ENCODE measurements around the gene UTS2R.
"Not testable (repeated sequence)": the region's sequence is repeated elsewhere in the genome, so short reads cannot be mapped to it uniquely, and the experiment has no call there.

Gene UTS2R

DNA sequence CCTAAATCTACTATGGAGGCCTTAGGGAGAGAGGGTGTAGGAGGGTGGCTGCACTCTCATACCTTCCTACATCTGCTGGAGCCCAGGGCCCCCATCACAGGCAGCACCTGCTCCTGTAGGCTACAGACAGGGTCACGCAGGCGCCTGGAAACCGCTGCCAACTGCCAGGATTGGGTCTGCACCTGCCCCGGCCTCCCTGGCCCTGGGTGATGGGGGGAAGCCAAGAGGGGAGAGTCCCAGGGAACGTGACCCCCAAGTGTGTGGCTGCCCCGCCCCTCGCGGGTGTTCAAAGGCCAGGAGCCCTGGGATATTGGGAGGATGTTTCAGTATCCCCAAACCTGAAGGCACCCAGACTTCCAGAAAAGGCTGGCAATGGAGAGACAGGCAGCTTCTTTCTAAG is 18.1 kb upstream of the UTS2R start:
- in situ Hi-C loops (cut with MboI; ENCODE audit: low sequenced_read_pairs), result no loop called here

DNA sequence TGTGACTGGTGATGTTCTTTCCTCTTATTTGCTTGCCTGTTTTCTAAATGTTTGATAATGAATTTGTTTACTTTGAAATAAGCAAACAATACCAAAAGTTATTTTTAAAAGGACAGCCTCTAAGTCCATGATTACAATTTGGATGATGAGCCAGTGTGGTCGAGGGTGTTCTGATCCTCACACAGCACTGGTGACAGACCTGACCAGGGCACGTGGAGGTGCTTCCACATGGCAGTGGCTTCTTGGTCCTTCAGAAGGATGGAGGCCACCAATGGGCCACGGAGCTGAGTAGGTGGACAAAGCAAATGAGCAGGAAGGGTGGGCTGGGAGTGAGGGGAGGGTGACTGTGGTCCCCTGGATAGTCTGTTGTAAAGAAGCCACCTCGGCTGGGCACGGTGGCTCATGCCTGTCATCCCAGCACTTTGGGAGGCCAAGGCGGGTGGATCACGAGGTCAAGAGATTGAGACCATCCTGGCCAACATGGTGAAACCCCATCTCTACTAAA is 16.7 kb upstream of the UTS2R start:
- in situ Hi-C loops (cut with MboI; ENCODE audit: low sequenced_read_pairs), result no loop called here

DNA sequence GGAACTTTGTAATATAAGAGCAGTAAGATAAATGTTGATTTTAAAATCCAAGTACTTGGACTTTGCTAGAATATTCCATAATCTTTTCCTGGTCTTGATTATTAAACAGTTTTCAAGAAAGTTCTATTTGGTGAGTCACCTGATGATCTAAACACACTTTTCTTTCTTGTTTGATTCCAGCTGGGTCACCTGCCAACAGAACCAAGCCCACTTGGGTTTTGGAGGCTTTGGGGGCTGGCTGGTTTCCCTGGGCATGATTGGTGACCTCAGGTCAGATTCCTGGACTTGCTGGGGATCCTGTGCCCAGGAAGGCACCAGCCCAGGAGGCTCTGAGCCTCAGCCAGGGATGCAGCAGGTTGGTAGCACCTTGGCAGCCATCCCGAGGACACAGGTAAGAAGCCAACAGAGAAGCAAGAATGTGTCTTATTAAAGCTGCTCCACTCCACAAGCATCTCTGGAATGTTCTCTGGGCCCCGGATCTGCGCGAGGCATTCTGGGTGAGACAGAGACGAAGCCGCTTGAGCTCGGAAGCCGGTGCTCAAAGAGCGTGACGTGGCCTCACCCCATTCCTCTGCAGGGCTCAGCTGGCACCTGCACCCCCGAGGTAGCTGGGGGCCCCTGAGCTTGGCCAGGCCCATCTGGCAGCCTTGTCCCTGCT is 15.7 kb upstream of the UTS2R start:
- in situ Hi-C loops (cut with MboI; ENCODE audit: low sequenced_read_pairs), result no loop called here

DNA sequence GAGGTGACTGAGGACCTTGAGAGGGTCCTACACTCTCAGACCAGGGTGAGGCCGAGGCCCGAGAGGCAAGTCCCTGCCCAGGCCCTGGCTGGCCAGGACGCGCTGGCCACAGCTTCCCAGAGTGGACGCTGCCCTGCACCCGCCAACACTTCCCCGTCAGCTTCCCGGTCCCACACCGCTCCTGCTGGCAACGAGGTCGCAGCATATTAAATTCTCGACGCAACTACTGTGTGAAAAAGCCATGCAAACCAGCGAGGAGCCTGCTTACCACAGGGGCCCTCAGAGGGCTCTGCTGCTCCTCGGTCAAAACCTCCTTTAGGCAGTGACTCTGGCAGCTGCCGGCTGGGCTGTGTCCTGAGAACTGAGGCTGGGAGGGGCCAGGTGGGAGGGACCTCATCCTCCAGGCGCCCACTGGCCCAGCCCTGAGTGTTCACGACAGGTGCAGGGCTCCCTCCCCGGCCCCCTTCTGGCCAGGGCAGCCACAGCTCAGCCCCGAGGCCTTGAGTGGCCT is 14.7 kb upstream of the UTS2R start:
- in situ Hi-C loops (cut with MboI; ENCODE audit: low sequenced_read_pairs), result no loop called here

DNA sequence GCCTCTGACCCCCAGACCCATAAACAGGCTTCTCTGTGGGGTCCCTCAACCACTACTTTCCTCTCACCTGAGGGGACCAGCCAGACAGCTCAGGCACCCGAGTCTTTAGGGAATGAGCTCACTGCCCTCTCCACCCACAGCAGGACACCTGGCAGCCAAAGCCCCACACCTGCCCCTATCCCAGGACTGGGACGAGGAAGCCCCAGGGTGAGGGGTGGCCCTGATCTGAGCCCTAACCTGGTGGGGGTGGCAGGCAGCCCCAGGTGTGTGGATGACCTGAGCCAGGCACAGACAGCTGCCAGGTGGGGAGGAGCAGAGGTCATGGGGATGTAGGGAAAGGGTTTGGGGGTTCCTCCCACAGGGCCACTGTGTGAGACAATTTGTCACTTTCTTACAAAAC is 14.2 kb upstream of the UTS2R start:
- in situ Hi-C loops (cut with MboI; ENCODE audit: low sequenced_read_pairs), result no loop called here

DNA sequence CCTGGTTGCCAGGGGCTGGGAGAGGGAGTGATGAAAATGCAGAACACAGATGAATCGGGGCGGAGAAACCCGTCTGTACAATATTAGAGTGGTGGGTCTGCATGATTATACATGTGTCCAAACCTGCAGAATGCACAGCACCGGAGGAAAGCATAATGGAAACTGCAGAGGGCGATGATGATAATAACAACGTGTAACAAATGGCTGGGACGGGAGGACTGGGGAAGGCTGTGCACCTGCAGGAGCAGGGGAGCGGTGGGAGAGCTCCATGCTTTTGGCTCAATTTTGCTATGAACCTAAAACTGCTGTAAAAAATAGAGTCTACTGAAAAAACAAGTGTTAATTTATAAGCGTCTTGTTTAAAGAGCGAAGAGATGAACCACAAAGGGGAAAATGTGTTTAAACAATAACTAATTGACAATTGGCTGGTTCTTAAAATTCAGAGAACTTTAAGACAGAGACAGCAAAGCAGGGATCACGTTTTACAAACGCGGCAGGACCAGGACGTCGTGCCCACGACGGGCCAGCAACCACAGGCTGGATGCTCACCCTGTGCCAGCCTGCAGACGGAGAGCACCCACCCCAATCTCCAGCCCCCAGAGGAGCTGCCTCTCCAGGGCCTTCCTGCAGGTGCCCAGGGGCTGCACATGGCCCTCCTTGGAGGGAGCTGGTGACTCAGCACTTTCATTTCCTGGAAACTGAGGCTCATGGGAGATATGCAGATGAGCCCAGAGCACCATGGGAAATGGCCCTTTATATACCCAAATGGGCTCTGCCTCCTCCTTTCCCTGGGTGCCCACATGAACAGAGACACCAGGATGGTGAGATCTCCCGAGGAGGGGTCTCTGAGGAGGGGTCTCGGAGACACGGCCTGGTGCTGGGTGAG is 12.9 kb upstream of the UTS2R start, which contains the start of gene TEX19:
TSS of gene TEX19 (plus strand) at position 783 of the 886 bp plus-strand sequence. CDS start 2,904 bp downstream, outside the sequence.
- in situ Hi-C loops (cut with MboI; ENCODE audit: low sequenced_read_pairs), result no loop called here

DNA sequence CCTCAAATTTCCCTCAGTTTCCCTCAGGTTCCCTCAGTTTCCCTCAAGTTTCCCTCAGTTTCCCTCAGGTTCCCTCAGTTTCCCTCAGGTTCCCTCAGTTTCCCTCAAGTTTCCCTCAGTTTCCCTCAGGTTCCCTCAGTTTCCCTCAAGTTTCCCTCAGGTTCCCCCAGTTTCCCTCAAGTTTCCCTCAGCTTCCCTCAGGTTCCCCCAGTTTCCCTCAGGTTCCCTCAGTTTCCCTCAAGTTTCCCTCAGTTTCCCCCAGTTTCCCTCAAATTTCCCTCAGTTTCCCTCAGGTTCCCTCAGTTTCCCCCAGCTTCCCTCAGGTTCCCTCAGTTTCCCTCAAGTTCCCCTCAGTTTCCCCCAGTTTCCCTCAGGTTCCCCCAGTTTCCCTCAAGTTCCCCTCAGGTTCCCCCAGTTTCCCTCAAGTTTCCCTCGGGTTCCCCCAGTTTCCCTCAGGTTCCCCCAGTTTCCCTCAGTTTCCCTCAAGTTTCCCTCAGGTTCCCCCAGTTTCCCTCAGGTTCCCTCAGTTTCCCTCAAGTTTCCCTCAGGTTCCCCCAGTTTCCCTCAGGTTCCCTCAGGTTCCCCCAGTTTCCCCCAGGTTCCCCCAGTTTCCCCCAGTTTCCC is 12.0 kb upstream of the UTS2R start:
- in situ Hi-C loops (cut with MboI; ENCODE audit: low sequenced_read_pairs), result not testable (repeated sequence)

DNA sequence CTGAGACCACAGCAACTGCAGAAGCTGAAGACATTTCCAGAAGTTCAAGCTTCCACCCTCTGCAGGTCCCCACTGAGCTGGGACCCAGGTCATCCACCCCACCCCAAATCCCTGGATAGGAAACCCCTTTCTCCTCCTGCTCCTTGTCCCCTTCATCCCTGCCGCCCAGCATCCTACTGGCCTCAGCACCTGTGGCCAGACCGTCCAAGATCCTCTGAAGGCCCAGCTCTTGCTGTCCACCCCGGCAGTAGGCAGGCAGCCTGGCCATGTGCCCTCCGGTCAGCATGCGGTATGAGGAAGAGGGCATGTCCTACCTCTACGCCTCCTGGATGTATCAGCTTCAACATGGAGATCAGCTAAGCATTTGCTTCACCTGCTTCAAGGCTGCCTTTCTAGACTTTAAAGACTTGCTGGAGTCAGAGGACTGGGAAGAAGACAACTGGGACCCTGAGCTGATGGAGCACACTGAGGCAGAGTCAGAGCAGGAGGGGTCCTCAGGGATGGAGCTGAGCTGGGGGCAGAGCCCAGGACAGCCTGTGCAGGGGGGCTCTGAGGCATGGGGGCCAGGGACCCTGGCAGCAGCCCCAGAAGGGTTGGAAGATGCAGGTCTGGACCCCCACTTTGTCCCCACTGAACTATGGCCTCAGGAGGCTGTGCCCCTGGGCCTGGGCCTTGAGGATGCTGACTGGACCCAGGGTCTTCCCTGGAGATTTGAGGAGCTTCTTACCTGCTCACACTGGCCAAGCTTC is 9.5 kb upstream of the UTS2R start:
- in situ Hi-C loops (cut with MboI; ENCODE audit: low sequenced_read_pairs), result no loop called here

DNA sequence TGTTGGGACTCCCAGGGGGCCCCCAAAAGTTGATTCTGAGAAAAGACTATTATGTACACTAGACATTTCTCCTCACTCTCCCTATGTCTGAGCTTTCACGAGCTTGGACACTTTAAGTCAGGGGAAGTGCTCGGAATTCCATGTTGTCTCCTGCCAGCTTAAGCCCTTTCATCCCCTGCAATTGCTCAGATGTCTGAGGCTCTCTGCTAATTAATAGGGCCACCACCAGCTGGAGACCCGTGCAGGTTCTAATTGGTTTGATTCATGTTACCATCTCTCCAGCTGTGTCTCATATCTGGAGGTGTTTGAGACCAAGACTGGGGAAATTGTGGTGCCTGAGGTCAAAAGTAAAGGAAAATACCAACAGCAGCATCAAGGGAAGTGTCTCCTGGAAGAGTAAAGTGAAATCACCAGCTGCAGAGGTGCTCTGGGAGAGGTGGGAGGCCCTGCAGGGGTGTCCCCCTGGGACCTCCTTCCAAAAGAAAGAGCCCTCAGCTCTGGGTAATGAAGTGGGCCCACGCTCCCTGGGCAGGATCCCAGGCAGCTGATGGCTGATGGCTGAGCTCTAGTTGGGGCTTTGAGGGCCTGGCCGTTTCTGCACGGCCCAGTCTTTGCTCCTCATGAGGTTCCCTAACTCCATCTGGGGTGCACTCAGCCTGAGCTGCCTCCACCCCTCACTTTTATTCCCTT is 5.8 kb upstream of the UTS2R start:
- in situ Hi-C loops (cut with MboI; ENCODE audit: low sequenced_read_pairs), result no loop called here

DNA sequence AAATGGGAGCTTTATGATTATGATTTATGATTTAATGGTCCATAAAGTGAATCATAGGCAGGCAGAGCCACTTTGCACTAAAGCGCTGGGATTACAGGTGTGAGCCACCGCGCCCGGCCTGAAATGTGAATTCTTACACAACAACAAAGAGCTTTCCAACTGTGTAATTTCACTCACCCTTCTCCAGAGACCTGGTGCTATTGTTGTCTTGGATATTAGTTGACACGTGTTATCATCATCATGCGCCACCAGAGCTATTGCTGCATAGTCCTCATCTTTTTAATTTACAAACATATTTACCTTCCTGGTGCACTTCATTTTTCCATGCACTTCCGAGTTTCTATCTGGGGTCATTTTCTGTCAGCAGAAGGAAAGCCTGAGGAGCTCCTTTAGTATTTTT is 4.8 kb upstream of the UTS2R start:
- in situ Hi-C loops (cut with MboI; ENCODE audit: low sequenced_read_pairs), result no loop called here

DNA sequence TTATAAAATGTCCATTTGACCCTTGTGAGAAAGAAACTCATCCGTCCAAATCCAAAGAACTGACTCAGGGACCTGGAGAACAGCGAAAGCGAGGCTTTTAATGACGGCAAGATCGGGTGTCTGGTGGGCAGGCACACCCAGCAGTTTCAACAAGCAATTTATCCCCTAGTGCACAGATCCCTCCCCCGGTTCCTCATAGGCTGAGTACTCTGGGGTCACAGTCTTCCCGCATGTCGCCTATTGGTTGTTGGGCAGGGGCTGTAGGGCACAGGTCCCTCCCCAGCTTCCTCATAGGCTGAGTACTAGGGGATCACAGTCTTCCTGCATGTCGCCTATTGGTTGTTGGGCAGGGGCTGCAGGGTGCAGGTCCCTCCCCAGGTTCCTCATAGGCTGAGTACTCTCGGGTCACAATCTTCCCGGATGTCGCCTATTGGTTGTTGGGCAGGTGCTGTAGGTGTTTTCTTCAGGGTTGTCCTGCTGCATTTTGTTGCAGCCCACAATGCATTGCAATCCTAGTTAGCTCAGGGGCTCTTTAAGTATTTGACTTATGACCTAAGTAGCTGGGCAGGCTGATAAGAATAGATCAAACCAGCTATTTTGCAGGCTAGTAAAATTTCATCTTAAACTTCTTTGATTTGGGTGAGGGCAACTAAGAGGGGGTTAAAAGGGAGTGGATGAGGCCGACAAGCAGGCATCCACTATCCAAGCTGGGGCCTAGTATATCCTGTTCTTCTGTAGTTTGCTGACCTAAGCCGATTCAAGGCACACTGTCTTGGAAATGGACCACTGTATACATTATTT is 3.6 kb upstream of the UTS2R start:
- in situ Hi-C loops (cut with MboI; ENCODE audit: low sequenced_read_pairs), result no loop called here

DNA sequence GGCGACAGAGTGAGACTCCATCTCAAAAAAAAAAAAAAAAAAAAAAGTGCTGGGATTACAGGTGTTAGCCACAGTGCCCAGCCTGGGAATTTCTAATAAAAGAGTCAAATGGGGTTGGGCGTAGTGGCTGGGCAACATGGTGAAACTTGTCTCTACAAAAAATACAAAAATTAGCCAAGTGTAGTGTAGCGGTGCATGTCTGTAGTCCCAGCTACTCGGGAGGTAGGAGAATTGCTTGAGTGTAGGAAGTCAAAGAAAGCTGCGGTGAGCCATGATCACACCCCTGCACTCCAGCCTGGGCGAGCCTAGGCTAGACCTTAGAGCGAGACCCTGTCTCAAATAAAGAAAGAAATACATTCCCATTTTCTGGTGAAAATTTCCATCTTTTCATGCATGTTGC is 2.4 kb upstream of the UTS2R start:
- in situ Hi-C loops (cut with MboI; ENCODE audit: low sequenced_read_pairs), result no loop called here

DNA sequence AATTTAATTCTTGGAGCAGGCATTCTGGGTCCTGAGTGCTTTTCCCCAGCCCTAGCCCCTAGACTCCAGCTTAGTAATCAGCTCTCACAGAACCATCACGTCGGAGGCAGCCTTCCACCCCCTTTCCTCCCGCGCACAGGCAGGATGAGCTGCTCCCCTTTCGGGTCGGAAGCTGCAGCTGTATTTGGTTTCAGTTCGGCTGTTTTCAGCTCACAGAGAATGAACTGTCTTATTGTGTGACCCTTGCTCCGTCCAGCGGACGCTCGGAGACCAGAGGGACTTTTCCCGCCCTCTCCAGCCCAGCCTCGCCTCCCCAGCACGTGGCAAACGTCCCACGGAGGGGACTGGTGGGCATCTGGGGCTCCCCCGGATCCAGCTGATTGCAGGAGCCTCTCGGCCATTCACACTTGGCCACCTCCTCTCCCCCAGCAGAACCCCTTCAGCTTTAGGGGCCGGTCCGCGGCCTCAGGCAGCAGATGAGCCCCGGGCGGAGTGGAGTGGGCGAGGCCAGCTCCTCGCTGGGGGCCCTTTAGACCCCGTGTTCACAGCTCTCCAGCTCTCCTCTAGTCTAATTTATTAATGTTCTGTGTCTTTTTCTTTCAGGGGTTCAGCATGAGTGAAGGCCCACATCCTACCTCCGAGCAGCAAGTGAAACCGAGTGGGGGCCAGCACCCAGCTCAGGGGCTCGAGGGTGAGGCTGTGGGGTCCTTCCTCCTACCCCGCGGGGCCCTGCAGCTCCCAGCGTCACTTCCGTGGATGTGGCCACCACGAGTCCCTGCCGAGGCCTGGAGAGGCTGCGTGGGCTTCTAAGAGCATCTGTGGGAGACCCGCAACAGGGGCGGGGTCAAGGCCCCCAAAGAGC is 863 bp upstream of the UTS2R start:
- in situ Hi-C loops (cut with MboI; ENCODE audit: low sequenced_read_pairs), result no loop called here

DNA sequence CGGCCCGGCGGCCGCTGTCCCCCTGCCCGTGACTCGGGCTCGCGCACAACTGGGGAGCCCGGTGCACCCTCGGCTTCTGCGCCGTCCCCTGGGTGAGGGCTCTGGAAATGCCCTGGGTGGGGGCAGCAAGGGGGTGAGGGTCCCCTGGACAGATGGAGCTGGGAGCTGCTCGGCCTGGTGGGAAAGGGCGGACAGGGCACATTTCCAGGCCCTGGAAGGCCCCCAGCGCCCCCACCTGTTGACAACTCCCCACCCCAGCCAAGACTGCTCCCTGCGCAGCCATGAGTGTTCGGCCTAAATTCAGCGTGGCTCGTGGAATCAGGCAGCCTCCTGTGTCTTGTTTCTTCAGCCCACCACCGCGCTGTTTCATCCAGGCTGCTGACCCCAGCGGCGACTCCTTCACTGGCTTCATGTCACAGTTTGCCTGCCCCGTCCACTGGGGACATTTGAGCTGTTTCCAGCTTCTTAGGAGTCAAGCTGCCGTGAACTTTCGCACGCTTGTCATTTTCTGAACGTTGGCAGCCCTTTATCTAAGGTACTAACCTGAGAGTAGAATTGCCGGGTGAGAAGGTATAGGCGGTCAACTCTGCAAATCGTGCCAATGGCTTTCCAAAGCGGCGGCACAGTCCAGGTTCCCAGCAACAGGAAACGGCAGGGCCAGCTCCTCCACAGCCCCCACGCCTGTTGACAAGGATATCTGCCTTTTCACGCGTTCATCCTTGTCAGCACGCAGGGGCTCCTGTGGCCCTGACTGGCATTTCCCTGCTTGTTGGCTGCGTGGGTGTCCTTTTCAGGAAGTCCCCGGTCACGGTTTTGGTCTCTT is 895 bp downstream of the UTS2R start:
- in situ Hi-C loops (cut with MboI; ENCODE audit: low sequenced_read_pairs), result no loop called here

DNA sequence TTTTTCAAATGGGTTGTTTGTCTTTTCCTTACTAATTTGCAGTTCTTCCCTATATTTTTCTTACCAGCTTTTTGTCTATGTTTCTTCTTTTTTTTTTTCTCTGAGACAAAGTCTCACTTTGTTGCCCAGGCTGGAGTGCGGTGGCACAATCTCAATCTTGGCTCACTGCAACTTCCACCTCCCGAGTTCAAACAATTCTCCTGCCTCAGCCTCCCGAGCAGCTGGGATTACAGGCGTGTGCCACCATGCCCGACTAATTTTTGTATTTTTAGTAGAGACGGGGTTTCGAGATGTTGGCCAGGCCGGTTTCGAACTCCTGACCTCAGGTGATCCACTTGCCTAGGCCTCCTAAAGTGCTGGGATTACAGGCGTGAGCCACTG is 1.5 kb downstream of the UTS2R start:
- in situ Hi-C loops (cut with MboI; ENCODE audit: low sequenced_read_pairs), result not testable (repeated sequence)

DNA sequence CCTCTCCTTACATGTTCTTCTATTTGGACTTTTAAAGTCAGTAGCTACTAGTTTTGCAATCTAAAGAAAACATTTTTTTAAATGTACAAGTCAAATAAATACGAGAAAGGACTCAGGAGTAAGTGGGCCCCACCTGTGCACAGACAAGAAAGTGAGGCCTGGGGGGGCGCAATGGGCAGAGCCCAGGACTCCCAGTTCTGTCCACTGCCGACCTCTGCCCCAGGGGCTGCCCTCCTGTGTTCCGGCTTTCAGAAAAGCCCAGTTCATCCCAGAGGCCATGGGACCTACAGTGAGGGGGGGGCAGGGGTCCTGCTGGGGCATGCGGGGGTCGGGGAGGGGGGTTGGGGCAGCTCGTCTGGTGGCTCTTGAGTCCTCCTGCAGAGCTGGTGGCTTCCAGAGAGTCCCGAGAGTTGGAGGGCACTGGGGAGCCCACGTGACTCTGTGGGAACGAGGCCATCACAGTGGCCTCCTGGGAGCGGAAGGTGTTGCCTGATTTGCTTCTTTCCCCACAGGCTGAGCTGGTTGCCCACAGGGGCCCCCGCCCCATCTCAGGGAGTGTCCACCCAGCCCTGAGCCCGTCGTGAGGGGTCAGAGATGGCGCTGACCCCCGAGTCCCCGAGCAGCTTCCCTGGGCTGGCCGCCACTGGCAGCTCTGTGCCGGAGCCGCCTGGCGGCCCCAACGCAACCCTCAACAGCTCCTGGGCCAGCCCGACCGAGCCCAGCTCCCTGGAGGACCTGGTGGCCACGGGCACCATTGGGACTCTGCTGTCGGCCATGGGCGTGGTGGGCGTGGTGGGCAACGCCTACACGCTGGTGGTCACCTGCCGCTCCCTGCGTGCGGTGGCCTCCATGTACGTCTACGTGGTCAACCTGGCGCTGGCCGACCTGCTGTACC is 2.4 kb downstream of the UTS2R start:
- in situ Hi-C loops (cut with MboI; ENCODE audit: low sequenced_read_pairs), result no loop called here

Measured in hTERT RPE-1 (cell line).